Activated CD8-positive, alpha-beta T cell treated with anti-CD3 and anti-CD28 coated beads for 36 hours (primary cell): ENCODE data around the gene SIGLEC6. TPM values are rescaled to one million over a fixed set of nuclear protein-coding genes. Genes with fewer than 3 reads are reported as not detected.

Experiments
- ATAC-seq: fragments of 200-7000 bp; cut with Tn5 transposase; one replicate; pipeline ENCODE4 v1.10.0; 2021; ENCODE audit warnings: mild to moderate bottlenecking, moderate library complexity
- CTCF ChIA-PET: fragments of 350-600 bp; sonication (Branson Sonifier 250); formaldehyde crosslinking; loops from one replicate; lab custom pipeline; 2021; ENCODE audit warnings: antibody characterized with exemption; lab: Charles Lee
- POLR2A ChIA-PET: fragments of 350-600 bp; sonication (Branson Sonifier 250); formaldehyde crosslinking; loops from one replicate; lab custom pipeline; 2021; ENCODE audit warnings: antibody characterized with exemption; lab: Charles Lee
- DNase-seq: peaks from one replicate; pipeline ENCODE4 v3.0.0-alpha.2; 2020
- H3K27ac Mint-ChIP-seq: one replicate; pipeline ENCODE4 v1.8.0; 2021; ENCODE audit warnings: mild to moderate bottlenecking, mixed read lengths
- H3K27me3 Mint-ChIP-seq: one replicate; pipeline ENCODE4 v1.8.0; 2021; ENCODE audit warnings: mixed read lengths
- H3K36me3 Mint-ChIP-seq: one replicate; pipeline ENCODE4 v1.8.0; 2021; ENCODE audit warnings: low read depth, mixed read lengths
- H3K4me1 Mint-ChIP-seq: one replicate; pipeline ENCODE4 v1.8.0; 2021; ENCODE audit warnings: low read depth, mixed read lengths
- H3K4me3 Mint-ChIP-seq: one replicate; pipeline ENCODE4 v1.8.0; 2021; ENCODE audit warnings: mild to moderate bottlenecking, moderate library complexity, mixed read lengths
- H3K9me3 Mint-ChIP-seq: one replicate; pipeline ENCODE4 v1.8.0; 2021; ENCODE audit warnings: mixed read lengths
- CTCF ChIP-seq: fragments of 200-600 bp; IDR thresholded peaks from one replicate; pipeline ENCODE4 v1.8.0; 2022; ENCODE audit warnings: antibody characterized with exemption, mild to moderate bottlenecking
- intact Hi-C: fragments of 100-400 bp; cut with micrococcal nuclease; formaldehyde crosslinking; loops from one replicate; pipeline ENCODE4 v1.10.0; 2022
- total RNA-seq, 2 experiments: library from RNA; stranded (reverse); gene quantifications; one replicate each; pipeline ENCODE4 v1.2.3, GENCODE V29; 2021

The SIGLEC6 gene
- total RNA-seq, 2 experiments from 2014 or later: not detected

- Mint-ChIP-seq H3K27me3 (peaks cover 13% of the 10 kb centered on the region), H3K27ac (peak overlapping the region; percentile 8), H3K4me3 (no peak overlapping the region), H3K36me3 (no peaks in the 10 kb centered on the region), H3K9me3 (peaks cover 2% of the 10 kb centered on the region), H3K4me1 (peaks cover 28% of the 10 kb centered on the region)
- POLR2A ChIA-PET: interaction anchor here (0.8 to 1.5 kb wide), 2 partner anchors 12 to 120 kb away, joined by 3 to 5 read pairs; no protein-coding TSS in a partner anchor
- no peak for TF ChIP-seq CTCF
- CTCF ChIA-PET: interaction anchor here (0.8 to 1.8 kb wide), 7 partner anchors 27 to 197 kb away, joined by 3 to 6 read pairs (median 4); no protein-coding TSS in a partner anchor
- ATAC-seq: peak; percentile 96
- DNase-seq: peak; percentile 77
- intact Hi-C loops: loop anchor here (5.0 kb wide), 1 partner anchor 178 kb away; no protein-coding TSS in a partner anchor
Measured at GRCh38 chr19:51479531-51480331, 51.7 kb downstream of the SIGLEC6 start.

GRCh38 chr19:51478381-51479234 lies 52.9 kb downstream of the SIGLEC6 start, which contains the start of gene CEACAM18:
Gene CEACAM18, plus strand, starts transcription at chr19:51478539.
- intact Hi-C loops: loop anchor here (5.0 kb wide), 1 partner anchor 179 kb away; no protein-coding TSS in a partner anchor
- H3K27ac Mint-ChIP-seq: no peak within 1 kb of the TSS
- DNase-seq (no peak), ATAC-seq (no peak)
- H3K27me3 Mint-ChIP-seq: peaks cover 9% of the 10 kb centered on the region
- ChIA-PET CTCF (interaction anchor here (1.5 to 1.9 kb wide), 3 partner anchors 28 to 57 kb away, joined by 5 to 6 read pairs (median 6); no protein-coding TSS in a partner anchor), POLR2A (interaction anchor here (1.5 kb wide), 1 partner anchor 11 kb away, joined by 5 read pairs; no protein-coding TSS in a partner anchor)
- TF ChIP-seq CTCF: no peak
- H3K36me3 Mint-ChIP-seq: no peaks in the 10 kb centered on the region
- no peak within 1 kb of the TSS for H3K4me3 Mint-ChIP-seq
- peaks cover 2% of the 10 kb centered on the region for H3K9me3 Mint-ChIP-seq
- peaks cover 30% of the 10 kb centered on the region for H3K4me1 Mint-ChIP-seq

- Mint-ChIP-seq H3K4me1 (peaks cover 38% of the 10 kb centered on the region), H3K4me3 (no peak overlapping the region), H3K27ac (no peak overlapping the region), H3K27me3 (peaks cover 9% of the 10 kb centered on the region), H3K36me3 (no peaks in the 10 kb centered on the region), H3K9me3 (peaks cover 2% of the 10 kb centered on the region)
- CTCF ChIA-PET: interaction anchor here (1.9 to 6.9 kb wide), 2 partner anchors 38 to 56 kb away, joined by 6 to 114 read pairs; no protein-coding TSS in a partner anchor
- POLR2A ChIA-PET: no interaction called here
- intact Hi-C loops: loop anchor here (5.0 kb wide), 1 partner anchor 180 kb away; no protein-coding TSS in a partner anchor
- ATAC-seq: no peak
- no peak for DNase-seq
- no peak for TF ChIP-seq CTCF
Measured at GRCh38 chr19:51477344-51477743, 54.1 kb downstream of the SIGLEC6 start.

GRCh38 chr19:51476164-51476563 lies 55.3 kb downstream of the SIGLEC6 start:
- POLR2A ChIA-PET: interaction anchor here (0.6 kb wide), 2 partner anchors 164 to 565 kb away, joined by 3 read pairs; partner anchors contain the start of gene KLK4
- DNase-seq: no peak
- H3K4me1 Mint-ChIP-seq: peaks cover 40% of the 10 kb centered on the region
- intact Hi-C loops: loop anchor here (5.0 kb wide), 1 partner anchor 181 kb away; no protein-coding TSS in a partner anchor
- CTCF ChIA-PET: interaction anchor here (3.8 to 6.9 kb wide), 2 partner anchors 39 to 182 kb away, joined by 82 to 114 read pairs; no protein-coding TSS in a partner anchor
- peaks cover 2% of the 10 kb centered on the region for H3K9me3 Mint-ChIP-seq
- ATAC-seq: no peak
- no peaks in the 10 kb centered on the region for H3K36me3 Mint-ChIP-seq
- no peak overlapping the region for H3K4me3 Mint-ChIP-seq
- no peak for TF ChIP-seq CTCF
- H3K27ac Mint-ChIP-seq: no peak overlapping the region
- peaks cover 4% of the 10 kb centered on the region for H3K27me3 Mint-ChIP-seq
